Stimulated activated CD8-positive, alpha-beta memory T cell treated with anti-CD3 and anti-CD28 coated beads, Interleukin-2, amount 100 ng/mL, for 1 hour (primary cell): ENCODE measurements around the gene CCR5.
"Not testable (repeated sequence)": the region's sequence is repeated elsewhere in the genome, so short reads cannot be mapped to it uniquely, and the experiment has no call there.

ENCODE experiments used
- DNase-seq, 2 donors: peaks; one replicate each; pipeline ENCODE4 v3.0.0-alpha.2; 2020; ENCODE audit warnings: low read depth in 2 of 2

The CCR5 gene

GRCh38 chr3:46370839-46371518 is at the start of gene CCR5:
CCR5 (plus strand) TSS chr3:46370946; CDS start chr3:46372903, 1,957 bp downstream.
- DNase-seq: no peak

- no peak for DNase-seq
Observed at GRCh38 chr3:46321461-46322104, 49.2 kb upstream of the CCR5 start.

DNA sequence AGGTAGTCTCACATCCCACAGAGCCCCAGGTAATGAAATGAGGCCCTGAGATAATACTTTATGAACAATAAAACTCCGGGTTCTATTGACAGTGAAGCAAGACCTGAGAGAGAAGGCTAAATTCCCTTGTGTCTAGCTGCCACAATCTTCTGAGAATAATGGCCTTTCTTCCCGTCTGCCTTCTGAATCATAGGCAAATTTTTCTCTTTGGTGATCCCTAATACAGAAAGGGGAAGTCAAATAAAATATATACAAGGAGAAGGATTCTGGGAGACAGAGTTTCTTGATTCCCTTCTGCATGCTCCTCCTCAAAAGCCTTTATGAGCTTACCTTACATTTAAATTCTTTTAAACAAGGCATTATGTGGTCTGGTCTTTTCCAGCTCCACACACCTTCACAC is 46.7 kb upstream of the CCR5 start:
- DNase-seq: no peak

GRCh38 chr3:46325645-46326300 is 45.0 kb upstream of the CCR5 start:
- DNase-seq: no peak

- not testable (repeated sequence) for DNase-seq
Observed at GRCh38 chr3:46330676-46331075, 40.1 kb upstream of the CCR5 start.

DNA sequence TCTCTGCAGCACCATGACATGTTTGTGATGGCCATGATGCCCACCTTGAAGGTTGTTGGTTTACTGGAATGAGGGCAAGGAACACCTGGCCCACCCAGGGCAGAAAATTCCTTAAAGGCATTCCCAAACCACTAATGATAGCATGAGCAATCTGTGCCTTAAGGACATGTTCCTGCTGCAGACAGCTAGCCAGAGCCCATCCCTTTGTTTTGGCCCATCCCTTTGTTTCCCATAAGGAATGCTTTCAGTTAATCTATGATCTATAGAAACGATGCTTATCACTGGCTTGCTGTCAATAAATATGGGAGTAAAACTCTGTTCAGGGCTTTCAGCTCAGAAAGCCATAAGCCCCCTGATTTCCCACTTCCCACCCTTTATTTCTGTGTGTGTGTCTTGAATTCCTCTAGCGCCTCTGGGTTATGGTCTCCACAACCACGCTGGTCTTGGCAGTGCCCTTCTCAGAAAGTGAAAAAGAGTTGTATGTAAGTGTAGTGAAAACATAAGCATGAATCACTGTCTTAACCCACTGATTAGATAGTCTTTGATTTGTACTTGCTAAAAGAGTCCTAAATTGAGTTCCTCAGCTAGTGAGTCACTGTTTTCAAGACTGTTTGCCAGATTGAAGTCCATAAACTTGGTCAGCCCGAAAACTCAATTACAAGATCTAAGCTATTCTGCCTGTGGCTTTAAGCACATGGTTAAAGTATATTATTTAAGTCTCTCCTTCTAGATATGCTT is 35.8 kb upstream of the CCR5 start:
- DNase-seq: no peak

- no peak for DNase-seq
Observed at GRCh38 chr3:46335541-46335940, 35.2 kb upstream of the CCR5 start.

DNA sequence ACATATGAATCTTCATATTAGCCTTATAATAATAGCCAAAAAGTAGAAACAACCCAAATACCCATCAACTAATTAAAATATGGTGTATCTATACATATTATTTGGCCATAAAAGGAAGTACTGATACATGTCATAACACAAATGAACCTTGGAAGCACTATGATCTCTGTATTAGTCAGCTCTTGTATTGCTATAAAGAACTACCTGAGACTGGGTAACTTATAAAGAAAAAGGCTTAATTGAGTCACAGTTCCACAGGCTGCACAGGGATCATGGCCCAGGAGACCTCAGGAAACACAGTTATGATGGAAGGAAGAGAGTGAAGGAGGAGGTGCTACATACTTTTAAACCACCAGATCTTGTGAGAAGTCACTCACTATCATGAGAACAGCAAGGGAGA is 32.8 kb upstream of the CCR5 start:
- DNase-seq: no peak

DNA sequence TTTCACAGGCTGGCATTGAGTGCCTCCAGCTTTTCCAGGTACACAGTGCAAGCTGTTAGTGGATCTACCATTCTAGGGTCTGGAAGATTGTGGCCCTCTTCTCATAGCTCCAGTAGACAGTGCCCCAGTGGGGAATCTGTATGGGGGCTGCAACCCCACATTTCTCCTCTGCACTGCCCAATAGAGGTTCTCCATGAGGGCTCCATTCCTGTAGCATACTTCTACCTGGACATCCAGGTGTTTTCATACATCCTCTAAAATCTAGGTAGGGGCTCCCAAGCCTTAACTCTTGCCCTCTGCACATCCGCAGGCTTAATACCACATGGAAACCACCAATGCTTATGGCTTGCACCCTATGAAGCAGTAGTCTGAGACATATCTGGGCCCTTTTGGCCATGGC is 31.9 kb upstream of the CCR5 start:
- DNase-seq: no peak

DNA sequence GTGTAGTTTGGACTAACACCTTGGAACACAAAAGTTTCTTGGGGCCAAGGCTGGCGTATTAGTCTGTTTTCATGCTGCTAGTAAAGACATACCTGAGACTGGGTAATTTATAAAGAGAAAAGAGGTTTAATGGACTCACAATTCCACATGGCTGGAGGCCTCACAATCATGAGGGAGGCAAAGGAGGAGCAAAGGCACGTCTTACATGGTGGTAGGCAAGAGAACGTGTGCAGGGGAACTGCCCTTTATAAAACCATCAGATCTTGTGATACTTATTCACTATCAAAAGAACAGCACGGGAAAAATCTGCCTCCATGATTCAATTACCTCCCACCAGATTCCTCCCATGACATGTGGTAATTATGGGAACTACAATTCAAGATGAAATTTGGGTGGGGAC is 26.3 kb upstream of the CCR5 start:
- DNase-seq: no peak

DNA sequence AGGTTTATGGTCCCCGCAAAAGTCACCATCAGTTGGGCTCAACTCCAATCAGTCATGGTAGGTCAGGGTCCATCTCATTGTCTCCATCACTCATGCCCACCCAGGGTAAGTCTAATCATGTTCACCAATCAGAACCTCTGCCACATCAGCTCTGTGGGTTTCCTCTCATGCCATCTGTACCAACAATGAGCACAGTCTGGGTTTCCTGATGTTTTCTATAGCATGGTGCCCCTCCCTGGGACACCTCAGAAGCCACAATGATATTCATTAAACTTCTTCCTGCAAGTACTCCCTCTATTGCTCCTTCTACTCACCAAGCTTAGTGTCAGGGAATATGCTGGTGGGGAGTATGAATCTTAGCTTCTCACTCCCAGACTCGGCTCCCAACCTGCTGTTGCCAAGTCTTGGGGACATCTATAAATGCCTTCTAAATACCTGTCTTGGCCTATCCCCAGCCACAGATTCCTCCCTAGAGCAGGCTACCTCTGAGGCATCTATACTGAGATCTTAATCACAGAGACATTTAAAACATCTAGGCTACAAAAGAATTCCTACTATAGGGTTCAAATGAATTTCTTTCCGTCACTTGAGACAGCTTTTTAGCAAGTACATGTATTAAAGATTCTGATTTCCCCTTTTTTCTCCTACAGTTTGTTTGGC is 21.8 kb upstream of the CCR5 start:
- no peak for DNase-seq

- no peak for DNase-seq
Observed at GRCh38 chr3:46349484-46350261, 21.1 kb upstream of the CCR5 start.

DNA sequence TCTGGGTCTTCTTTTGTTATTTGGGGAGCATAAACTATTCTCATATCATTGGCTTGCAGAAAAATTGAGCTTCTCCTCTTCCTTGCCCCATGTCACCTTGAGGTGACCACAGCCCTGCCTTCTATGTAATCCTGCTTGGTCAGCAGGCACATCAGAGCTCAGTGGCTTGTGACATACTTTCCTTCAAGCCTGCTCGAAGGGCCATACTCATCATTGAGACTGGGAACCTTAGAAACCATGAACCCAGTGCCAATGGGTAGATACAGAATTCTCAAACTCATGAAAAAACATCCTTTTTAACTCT is 20.5 kb upstream of the CCR5 start:
- no peak for DNase-seq

DNA sequence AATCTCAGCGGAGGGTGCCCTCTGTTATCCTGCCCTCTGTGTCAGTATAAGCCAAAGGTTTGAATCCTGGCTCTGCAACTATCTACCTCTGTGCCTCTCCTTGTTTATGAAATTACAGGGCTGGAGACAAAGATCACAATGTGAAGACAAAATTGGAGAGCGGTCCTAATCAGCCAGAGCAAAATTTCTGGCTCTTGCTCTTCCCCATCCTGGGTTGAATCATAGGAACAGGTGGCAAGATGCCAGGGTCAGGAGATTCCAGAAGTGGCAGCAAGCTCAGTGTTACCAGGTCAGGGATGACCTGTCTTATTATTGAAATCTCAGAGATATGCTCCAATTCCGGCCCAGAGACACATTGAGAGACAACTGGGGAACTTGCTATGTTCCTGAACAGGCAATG is 19.1 kb upstream of the CCR5 start:
- DNase-seq: no peak

DNA sequence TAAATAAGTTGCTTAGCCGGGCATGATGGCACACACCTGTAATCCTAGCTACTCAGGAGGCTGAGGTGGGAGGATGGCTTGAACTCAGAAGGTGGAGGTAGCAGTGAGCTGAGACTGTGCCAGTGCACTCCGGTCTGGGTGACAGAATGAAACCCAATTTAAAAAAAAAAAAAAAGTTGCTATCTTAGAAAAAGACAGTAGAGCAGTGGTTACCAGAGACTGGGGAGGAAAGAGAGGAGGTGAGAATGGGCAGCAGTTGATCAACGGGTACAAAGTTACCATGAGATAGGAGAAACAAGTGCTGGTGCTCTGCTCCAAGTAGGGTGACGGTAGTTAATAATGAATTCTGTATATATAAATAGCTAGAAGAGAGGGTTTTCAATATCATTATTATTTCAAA is 17.7 kb upstream of the CCR5 start:
- DNase-seq: no peak

DNA sequence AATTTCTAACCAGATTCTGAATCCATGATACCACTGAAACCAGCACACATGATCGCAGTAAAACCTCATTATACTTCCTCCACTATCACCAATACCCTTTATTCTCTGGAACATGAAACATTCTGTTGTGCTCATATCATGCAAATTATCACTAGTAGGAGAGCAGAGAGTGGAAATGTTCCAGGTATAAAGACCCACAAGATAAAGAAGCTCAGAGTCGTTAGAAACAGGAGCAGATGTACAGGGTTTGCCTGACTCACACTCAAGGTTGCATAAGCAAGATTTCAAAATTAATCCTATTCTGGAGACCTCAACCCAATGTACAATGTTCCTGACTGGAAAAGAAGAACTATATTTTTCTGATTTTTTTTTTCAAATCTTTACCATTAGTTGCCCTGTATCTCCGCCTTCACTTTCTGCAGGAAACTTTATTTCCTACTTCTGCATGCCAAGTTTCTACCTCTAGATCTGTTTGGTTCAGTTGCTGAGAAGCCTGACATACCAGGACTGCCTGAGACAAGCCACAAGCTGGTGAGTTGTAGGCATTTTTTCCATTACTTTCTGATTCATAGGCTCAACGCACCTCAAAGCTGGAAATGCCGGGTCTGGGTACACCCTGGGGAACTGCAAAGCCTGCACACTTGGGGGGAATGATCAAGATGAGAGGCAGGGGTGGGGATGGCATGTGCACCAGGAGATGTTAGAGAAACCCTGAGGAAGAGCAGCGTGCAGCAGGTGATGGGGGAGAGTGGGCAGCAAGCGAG is 16.9 kb upstream of the CCR5 start, which contains the start of gene CCR2:
Gene CCR2 (plus strand): TSS at position 465 of the 764 bp plus-strand sequence. CDS start 3,417 bp downstream, outside the sequence.
- no peak for DNase-seq

DNA sequence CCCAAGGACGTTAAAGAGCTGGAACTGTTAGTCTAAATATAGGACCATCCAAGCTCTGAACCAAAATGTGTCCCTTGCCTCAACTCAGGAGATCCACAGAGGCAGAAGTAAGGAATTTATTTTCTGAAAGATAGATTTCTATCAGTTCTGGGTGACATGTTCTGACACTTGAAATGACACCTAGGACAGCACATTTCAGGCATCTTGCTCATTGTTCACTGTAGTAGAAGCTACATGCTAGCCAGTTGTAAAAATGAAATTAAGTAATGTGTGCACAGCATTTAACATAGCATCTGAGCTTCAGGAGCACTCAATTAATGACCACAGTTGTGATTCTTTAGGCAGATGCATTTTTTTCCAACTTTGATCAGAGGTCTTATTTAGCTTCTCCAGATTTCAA is 16.3 kb upstream of the CCR5 start:
- DNase-seq: no peak

DNA sequence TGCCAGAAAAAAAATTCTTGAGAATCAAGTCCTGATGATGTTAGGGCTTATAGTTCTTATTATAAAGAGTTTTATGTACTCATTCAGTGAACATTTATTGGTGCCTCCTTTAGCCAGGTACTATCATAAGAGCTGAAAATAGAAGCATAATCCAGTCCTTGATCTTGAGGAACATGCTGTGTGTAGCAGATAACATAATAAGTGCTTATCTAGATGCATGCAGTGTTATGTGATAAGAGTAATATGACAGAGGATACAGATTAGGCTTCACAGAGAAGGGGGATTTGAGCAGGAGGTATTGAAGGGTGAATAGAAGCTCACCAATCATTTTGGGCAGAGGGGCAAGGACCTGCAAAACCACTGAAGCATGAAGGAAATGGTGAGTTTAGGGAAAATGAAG is 15.8 kb upstream of the CCR5 start:
- no peak for DNase-seq

DNA sequence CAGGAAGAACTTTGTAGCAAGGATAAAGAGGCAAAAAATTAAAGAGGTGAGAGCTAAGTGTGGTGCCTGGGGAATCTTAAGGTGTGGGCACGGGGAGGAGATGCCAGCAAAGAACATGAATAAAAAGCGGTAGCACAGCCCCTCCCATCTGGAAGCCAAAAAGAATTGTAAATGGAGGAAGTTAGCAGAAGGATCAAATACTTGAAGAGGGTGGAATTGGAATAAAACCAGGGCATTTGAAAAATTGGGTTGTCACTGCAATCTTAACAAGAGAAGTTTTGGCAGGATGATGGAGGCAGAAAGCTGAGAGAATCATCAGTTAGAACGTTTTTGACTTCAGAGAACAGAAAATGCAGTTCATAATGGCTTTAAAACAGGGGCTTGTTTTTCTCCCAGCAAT is 14.5 kb upstream of the CCR5 start:
- no peak for DNase-seq

DNA sequence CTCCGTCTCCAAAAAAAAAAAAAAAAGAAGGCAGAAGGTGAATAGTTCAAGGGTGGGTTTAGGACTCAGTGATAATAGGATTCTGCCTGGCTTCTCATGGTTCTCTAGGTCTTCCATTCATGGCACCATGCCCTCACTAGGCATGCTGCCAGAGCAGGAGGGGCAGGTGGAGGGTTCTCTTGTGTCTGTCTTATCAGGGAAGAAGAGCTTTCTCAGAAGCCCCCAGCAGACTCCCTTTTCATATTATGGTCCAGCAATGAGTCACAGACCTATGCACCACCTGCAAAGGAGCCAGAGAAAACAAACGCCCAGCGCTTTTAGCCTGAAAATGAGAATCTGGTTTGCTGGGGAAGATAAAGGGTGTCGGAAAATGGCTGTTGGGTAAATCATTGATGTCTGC is 13.8 kb upstream of the CCR5 start:
- DNase-seq: no peak

DNA sequence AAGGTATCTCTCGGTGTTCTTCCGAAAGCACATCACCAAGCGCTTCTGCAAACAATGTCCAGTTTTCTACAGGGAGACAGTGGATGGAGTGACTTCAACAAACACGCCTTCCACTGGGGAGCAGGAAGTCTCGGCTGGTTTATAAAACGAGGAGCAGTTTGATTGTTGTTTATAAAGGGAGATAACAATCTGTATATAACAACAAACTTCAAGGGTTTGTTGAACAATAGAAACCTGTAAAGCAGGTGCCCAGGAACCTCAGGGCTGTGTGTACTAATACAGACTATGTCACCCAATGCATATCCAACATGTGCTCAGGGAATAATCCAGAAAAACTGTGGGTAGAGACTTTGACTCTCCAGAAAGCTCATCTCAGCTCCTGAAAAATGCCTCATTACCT is 12.3 kb upstream of the CCR5 start:
- no peak for DNase-seq
